DOHH2 (cell line): Measurements from ENCODE around the gene AUTS2.

Source experiments
- H3F3A ChIP-seq: fragments of 200-600 bp; sonication (generic), shearing (Covaris generic); 2 replicates; pipeline ENCODE4 v1.6.0; 2016; ENCODE audit warnings: antibody characterized with exemption, mild to moderate bottlenecking; ENCODE audit not compliant: control insufficient read depth, insufficient read depth
- H3K27ac ChIP-seq: fragments of 200-600 bp; sonication (generic); 2 replicates; pipeline ENCODE4 v1.5.1; 2014; ENCODE audit warnings: low read depth, mild to moderate bottlenecking, low read length, moderate library complexity
- H3K27me3 ChIP-seq: fragments of 200-600 bp; sonication (generic); 2 replicates; pipeline ENCODE4 v1.6.1; 2014; ENCODE audit warnings: mild to moderate bottlenecking, low read length, mixed read lengths; ENCODE audit not compliant: control insufficient read depth
- H3K36me3 ChIP-seq: fragments of 200-600 bp; sonication (generic); 2 replicates; pipeline ENCODE4 v1.6.1; 2014; ENCODE audit warnings: mild to moderate bottlenecking, low read length, moderate library complexity, mixed read lengths; ENCODE audit not compliant: control insufficient read depth
- H3K4me1 ChIP-seq: fragments of 200-600 bp; sonication (generic); 2 replicates; pipeline ENCODE4 v1.6.1; 2014; ENCODE audit warnings: mild to moderate bottlenecking, low read length, mixed read lengths; ENCODE audit not compliant: control insufficient read depth
- H3K4me2 ChIP-seq: fragments of 200-600 bp; sonication (generic); 2 replicates; pipeline ENCODE4 v1.6.0; 2014; ENCODE audit warnings: mild to moderate bottlenecking, low read length, moderate library complexity
- H3K4me3 ChIP-seq: fragments of 200-600 bp; sonication (generic); 2 replicates; pipeline ENCODE4 v1.5.1; 2014; ENCODE audit warnings: mild to moderate bottlenecking, low read length, mixed read lengths
- H3K79me2 ChIP-seq: fragments of 200-600 bp; sonication (generic); 2 replicates; pipeline ENCODE4 v1.6.1; 2014; ENCODE audit warnings: mild to moderate bottlenecking, low read length, mixed read lengths; ENCODE audit not compliant: control insufficient read depth
- H3K9me2 ChIP-seq: fragments of 200-600 bp; sonication (generic); replicated peaks from 2 replicates; pipeline ENCODE4 v1.6.1; 2014; ENCODE audit warnings: mild to moderate bottlenecking, low read length, mixed read lengths; ENCODE audit not compliant: control insufficient read depth
- H3K9me3 ChIP-seq: fragments of 200-600 bp; sonication (generic); 2 replicates; pipeline ENCODE4 v1.6.1; 2014; ENCODE audit warnings: antibody characterized with exemption, low read length, mixed read lengths; ENCODE audit not compliant: control insufficient read depth, insufficient read depth
- H4K20me1 ChIP-seq: fragments of 200-600 bp; sonication (generic); 2 replicates; pipeline ENCODE4 v1.6.0; 2014; ENCODE audit warnings: low read depth, mild to moderate bottlenecking, antibody characterized with exemption, low read length, moderate library complexity; ENCODE audit not compliant: control insufficient read depth, insufficient read depth
- CTCF ChIP-seq: fragments of 200-600 bp; sonication (generic); IDR thresholded peaks from one replicate; pipeline ENCODE4 v1.5.1; 2014; ENCODE audit warnings: antibody characterized with exemption, mild to moderate bottlenecking, low read depth, low read length; ENCODE audit not compliant: poor library complexity, severe bottlenecking
- EZH2phosphoT487 ChIP-seq: fragments of 200-600 bp; sonication (generic); IDR thresholded peaks from 2 replicates; pipeline ENCODE4 v1.6.1; 2017; ENCODE audit warnings: borderline replicate concordance, mild to moderate bottlenecking, antibody characterized with exemption, low read length, moderate library complexity, mixed read lengths

AUTS2 gene

GRCh38 chr7:70143075-70144044 is 545.1 kb downstream of the AUTS2 start:
- H3K27me3 ChIP-seq = no peaks in the 10 kb centered on the region
- no peaks in the 10 kb centered on the region for H3F3A ChIP-seq
- H3K36me3 ChIP-seq = no peaks in the 10 kb centered on the region
- H3K4me2 ChIP-seq = no peak overlapping the region
- no peaks in the 10 kb centered on the region for H3K4me1 ChIP-seq
- TF ChIP-seq EZH2phosphoT487 (no peak), CTCF (no peak)
- H3K79me2 ChIP-seq = no peaks in the 10 kb centered on the region
- no peak overlapping the region for H3K4me3 ChIP-seq
- no peaks in the 10 kb centered on the region for H3K9me3 ChIP-seq
- no peak overlapping the region for H3K27ac ChIP-seq
- no peaks in the 10 kb centered on the region for H4K20me1 ChIP-seq
- H3K9me2 ChIP-seq = no peaks in the 10 kb centered on the region

- H3F3A ChIP-seq = no peaks in the 10 kb centered on the region
- H3K27me3 ChIP-seq = no peaks in the 10 kb centered on the region
- no peaks in the 10 kb centered on the region for H3K4me1 ChIP-seq
- H3K79me2 ChIP-seq = no peaks in the 10 kb centered on the region
- H3K36me3 ChIP-seq = no peaks in the 10 kb centered on the region
- no peak overlapping the region for H3K27ac ChIP-seq
- TF ChIP-seq EZH2phosphoT487 (no peak), CTCF (no peak)
- no peaks in the 10 kb centered on the region for H3K9me2 ChIP-seq
- no peak overlapping the region for H3K4me2 ChIP-seq
- no peaks in the 10 kb centered on the region for H3K9me3 ChIP-seq
- no peak overlapping the region for H3K4me3 ChIP-seq
- H4K20me1 ChIP-seq = no peaks in the 10 kb centered on the region
Measured at GRCh38 chr7:70148997-70149396, 550.7 kb downstream of the AUTS2 start.

- no peaks in the 10 kb centered on the region for H3K79me2 ChIP-seq
- H3K27ac ChIP-seq = no peak overlapping the region
- no peaks in the 10 kb centered on the region for H3K9me3 ChIP-seq
- no peaks in the 10 kb centered on the region for H3K36me3 ChIP-seq
- H3K27me3 ChIP-seq = no peaks in the 10 kb centered on the region
- no peak overlapping the region for H3K4me2 ChIP-seq
- no peaks in the 10 kb centered on the region for H3K4me1 ChIP-seq
- H3K4me3 ChIP-seq = no peak overlapping the region
- H3K9me2 ChIP-seq = no peaks in the 10 kb centered on the region
- no peaks in the 10 kb centered on the region for H4K20me1 ChIP-seq
- no peaks in the 10 kb centered on the region for H3F3A ChIP-seq
- no peak for TF ChIP-seq EZH2phosphoT487
- TF ChIP-seq CTCF = no peak
Measured at GRCh38 chr7:70152313-70152712, 554.0 kb downstream of the AUTS2 start.
